DOHH2 (cell line): ENCODE data around the gene CCDC195.

ENCODE experiments used
- CTCF ChIP-seq: fragments of 200-600 bp; sonication (generic); IDR thresholded peaks from one replicate; pipeline ENCODE4 v1.5.1; 2014; ENCODE audit warnings: antibody characterized with exemption, mild to moderate bottlenecking, low read depth, low read length; ENCODE audit not compliant: poor library complexity, severe bottlenecking
- EZH2phosphoT487 ChIP-seq: fragments of 200-600 bp; sonication (generic); IDR thresholded peaks from 2 replicates; pipeline ENCODE4 v1.6.1; 2017; ENCODE audit warnings: borderline replicate concordance, mild to moderate bottlenecking, antibody characterized with exemption, low read length, moderate library complexity, mixed read lengths

- TF ChIP-seq CTCF: no peak
- no peak for TF ChIP-seq EZH2phosphoT487
Observed at GRCh38 chr2:224711381-224711780, 4.8 kb downstream of the CCDC195 start.
